ENCODE results near the gene GOLPH3.
"Not testable (repeated sequence)": the region's sequence is repeated elsewhere in the genome, so short reads cannot be mapped to it uniquely, and the experiment has no call there.

Gene GOLPH3

GRCh38 chr5:32098890-32099310 is 75.2 kb downstream of the GOLPH3 start:
- no peak for DNase-seq (ENCODE audit: low spot score)

DNA sequence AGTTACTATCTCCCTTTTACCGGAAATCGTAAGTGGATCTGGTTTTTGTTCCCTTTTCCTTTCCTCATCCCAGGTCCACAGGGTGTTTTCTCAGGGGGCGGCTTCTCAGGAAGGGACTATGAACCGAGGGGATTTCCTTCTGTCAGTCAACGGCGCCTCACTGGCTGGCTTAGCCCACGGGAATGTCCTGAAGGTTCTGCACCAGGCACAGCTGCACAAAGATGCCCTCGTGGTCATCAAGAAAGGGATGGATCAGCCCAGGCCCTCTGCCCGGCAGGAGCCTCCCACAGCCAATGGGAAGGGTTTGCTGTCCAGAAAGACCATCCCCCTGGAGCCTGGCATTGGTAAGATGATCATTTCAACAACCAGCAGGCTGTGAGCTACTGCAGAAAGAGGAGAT is 75.8 kb downstream of the GOLPH3 start:
- no peak for DNase-seq (ENCODE audit: low spot score)

- no peak for DNase-seq (ENCODE audit: low spot score)
Measured at GRCh38 chr5:32096891-32097595, 77.1 kb downstream of the GOLPH3 start.

DNA sequence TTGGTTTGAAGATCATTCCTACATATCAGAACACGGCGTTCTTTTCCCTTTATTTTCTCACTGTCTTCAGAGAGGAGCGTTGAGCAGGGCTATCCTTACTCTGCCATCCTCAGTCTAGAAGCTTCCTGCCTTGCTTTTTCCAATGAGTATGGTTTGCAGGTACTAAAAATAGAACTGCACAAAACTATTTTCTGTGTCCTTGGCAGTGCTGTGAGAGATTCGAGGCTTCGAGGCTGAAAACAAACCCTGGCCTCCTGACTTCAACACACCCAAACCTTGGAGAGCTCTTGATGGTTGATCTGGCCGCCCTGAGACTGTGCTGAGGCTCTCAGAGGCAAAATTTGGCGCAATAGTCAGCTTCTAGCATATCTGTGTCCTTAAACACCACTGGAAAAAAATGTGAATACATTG is 78.9 kb downstream of the GOLPH3 start:
- no peak for DNase-seq (ENCODE audit: low spot score)

GRCh38 chr5:32094691-32095090 is 79.4 kb downstream of the GOLPH3 start:
- DNase-seq (ENCODE audit: low spot score) = no peak

- peak; percentile 83 for DNase-seq (ENCODE audit: low spot score)
Measured at GRCh38 chr5:32092938-32093812, 80.9 kb downstream of the GOLPH3 start.

DNA sequence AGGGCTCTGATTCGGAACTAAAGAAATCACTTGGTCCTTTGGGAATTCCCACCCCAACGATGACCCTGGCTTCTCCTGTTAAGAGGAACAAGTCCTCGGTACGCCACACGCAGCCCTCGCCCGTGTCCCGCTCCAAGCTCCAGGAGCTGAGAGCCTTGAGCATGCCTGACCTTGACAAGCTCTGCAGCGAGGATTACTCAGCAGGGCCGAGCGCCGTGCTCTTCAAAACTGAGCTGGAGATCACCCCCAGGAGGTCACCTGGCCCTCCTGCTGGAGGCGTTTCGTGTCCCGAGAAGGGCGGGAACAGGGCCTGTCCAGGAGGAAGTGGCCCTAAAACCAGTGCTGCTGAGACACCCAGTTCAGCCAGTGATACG is 83.4 kb downstream of the GOLPH3 start:
- DNase-seq (ENCODE audit: low spot score) = no peak

- DNase-seq (ENCODE audit: low spot score) = no peak
Measured at GRCh38 chr5:32090026-32090754, 83.9 kb downstream of the GOLPH3 start.

DNA sequence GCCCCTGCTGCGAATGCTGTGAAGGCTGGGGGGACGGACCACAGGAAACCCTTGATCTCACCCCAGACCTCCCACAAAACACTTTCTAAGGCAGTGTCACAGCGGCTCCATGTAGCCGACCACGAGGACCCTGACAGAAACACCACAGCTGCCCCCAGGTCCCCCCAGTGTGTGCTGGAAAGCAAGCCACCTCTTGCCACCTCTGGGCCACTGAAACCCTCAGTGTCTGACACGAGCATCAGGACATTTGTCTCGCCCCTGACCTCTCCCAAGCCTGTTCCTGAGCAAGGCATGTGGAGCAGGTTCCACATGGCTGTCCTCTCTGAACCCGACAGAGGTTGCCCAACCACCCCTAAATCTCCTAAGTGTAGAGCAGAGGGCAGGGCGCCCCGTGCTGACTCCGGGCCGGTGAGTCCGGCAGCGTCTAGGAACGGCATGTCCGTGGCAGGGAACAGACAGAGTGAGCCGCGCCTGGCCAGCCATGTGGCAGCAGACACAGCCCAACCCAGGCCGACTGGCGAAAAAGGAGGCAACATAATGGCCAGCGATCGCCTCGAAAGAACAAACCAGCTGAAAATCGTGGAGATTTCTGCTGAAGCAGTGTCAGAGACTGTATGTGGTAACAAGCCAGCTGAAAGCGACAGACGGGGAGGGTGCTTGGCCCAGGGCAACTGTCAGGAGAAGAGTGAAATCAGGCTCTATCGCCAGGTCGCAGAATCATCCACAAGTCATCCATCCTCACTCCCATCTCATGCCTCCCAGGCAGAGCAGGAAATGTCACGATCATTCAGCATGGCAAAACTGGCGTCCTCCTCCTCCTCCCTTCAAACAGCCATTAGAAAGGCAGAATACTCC is 84.7 kb downstream of the GOLPH3 start:
- DNase-seq (ENCODE audit: low spot score) = no peak

DNA sequence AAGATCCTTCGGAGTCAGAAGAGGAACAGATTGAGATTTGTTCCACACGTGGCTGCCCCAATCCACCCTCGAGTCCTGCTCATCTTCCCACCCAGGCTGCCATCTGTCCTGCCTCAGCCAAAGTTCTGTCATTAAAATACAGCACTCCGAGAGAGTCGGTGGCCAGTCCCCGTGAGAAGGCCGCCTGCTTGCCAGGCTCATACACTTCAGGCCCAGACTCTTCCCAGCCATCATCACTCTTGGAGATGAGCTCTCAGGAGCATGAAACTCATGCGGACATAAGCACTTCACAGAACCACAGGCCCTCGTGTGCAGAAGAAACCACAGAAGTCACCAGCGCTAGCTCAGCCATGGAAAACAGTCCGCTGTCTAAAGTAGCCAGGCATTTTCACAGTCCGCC is 85.9 kb downstream of the GOLPH3 start:
- DNase-seq (ENCODE audit: low spot score) = no peak

DNA sequence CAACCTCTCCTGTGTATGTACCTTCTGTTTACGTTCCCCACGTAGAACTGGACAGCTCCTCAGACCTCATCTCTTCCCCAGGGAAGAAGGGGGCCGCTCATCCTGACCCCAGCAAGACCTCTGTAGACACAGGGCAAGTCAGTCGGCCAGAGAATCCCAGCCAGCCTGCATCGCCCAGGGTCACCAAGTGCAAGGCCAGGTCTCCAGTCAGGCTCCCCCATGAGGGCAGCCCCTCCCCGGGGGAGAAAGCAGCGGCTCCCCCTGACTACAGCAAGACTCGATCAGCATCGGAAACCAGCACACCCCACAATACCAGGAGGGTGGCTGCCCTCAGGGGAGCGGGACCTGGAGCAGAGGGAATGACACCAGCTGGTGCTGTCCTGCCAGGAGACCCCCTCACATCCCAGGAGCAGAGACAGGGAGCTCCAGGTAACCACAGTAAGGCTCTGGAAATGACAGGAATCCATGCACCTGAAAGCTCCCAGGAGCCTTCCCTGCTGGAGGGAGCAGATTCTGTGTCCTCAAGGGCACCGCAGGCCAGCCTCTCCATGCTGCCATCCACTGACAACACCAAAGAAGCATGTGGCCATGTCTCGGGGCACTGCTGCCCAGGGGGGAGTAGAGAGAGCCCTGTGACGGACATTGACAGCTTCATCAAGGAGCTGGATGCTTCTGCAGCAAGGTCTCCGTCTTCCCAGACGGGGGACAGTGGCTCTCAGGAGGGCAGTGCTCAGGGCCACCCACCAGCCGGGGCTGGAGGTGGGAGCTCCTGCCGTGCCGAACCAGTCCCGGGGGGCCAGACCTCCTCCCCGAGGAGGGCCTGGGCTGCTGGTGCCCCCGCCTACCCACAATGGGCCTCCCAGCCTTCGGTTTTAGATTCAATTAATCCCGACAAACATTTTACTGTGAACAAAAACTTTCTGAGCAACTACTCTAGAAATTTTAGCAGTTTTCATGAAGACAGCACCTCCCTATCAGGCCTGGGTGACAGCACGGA is 86.7 kb downstream of the GOLPH3 start:
- no peak for DNase-seq (ENCODE audit: low spot score)

DNA sequence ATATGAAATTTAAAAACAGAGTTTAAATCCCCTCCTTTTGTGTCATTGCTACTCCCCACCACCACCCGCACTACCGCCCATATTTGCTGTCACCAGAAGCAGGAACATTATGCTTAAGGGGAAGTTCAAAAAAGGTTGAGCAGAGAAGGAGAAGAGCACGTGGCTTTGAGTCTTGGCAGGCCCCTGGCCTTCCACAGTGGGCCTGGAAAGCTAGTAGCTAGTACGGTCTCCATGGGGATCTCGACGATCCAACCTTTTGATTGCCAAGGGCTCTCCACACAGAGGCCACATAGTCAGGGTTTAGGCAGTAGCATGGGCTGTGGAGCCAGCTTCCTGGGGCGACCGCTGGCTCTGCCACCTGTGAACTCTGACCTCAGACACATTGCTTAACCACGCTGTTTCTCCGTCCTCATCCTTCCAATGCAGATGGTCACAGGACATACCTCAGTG is 90.1 kb downstream of the GOLPH3 start:
- no peak for DNase-seq (ENCODE audit: low spot score)

GRCh38 chr5:32082701-32083100 is 91.4 kb downstream of the GOLPH3 start:
- DNase-seq (ENCODE audit: low spot score) = no peak

DNA sequence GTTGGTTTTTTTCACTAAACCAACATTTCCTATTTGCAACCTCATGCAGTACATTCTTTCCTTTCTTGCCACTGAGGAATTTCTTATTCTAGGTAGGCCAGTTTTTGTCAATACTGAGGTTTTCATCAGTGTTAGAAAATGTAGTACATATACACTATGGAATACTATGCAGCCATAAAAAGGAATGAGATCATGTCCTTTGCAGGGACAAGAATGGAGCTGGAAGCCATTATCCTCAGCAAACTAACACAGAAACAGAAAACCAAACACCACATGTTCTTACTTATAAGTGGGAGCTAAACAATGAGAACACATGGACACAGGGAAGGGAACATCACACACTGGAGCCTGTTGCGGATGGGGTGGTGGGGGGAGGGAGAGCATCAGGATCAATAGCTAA is 93.6 kb downstream of the GOLPH3 start:
- DNase-seq (ENCODE audit: low spot score) = not testable (repeated sequence)

GRCh38 chr5:32078855-32079254 is 95.3 kb downstream of the GOLPH3 start:
- not testable (repeated sequence) for DNase-seq (ENCODE audit: low spot score)

DNA sequence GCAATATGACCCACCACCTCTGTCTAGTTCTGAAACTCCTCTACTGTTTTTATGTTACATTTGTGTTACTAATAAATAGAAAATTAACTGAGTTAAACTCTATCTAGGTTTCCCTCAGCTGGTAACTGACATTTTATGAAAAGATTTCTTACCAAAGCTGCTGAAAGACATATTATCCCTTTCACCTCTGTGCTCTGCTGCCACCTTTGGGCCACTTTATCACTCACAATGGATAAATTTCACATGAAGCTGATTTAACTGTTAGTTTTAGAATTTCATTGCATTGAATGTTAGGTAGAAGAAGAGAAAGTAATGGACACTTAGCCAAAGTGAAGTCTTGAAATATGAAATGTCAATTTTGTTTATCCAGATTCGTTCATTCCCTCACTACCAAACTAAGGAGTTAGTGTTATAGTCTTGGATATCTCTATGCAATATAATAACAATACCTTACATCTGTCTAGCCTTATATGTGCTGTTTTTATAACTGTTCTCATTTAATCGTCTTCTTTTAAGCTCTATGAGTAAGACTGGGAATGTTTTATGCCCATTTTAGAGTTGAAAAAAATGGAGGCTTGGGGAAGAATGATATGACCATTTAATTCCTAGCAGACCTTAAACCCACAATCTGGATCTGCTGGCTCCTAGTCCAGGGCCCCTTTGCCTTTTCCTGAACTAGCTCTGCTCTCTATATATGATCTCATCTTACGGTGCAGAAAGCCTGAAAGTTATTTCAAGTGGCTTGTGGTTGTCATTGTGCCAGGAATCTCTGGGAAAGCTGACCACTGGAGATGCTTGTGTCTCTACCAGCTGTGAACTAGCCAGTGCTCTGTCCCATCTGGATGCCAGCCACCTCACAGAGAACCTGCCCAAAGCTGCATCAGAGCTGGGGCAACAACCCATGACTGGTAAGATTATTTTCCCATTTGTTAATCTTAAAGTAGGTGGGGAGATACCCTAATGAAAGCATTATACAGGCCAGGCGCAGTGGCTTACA is 97.1 kb downstream of the GOLPH3 start:
- peak; percentile 43 for DNase-seq (ENCODE audit: low spot score)

Data from AG08396 (cell line).